ENCODE results near the gene SLIT1.

Gene SLIT1

GRCh38 chr10:97000487-97001182 lies 185.1 kb downstream of the SLIT1 start:
- DNase-seq (ENCODE audit: low spot score), result no peak

GRCh38 chr10:96999987-97000386 lies 185.8 kb downstream of the SLIT1 start:
- DNase-seq (ENCODE audit: low spot score), result no peak

- no peak for DNase-seq (ENCODE audit: low spot score)
These were observed 186.4 kb downstream of the SLIT1 start for GRCh38 chr10:96999337-96999736.

GRCh38 chr10:96998329-96998888 lies 187.3 kb downstream of the SLIT1 start:
- no peak for DNase-seq (ENCODE audit: low spot score)

- no peak for DNase-seq (ENCODE audit: low spot score)
These were observed 189.3 kb downstream of the SLIT1 start for GRCh38 chr10:96996275-96996965.

- DNase-seq (ENCODE audit: low spot score), result peak; percentile 20
These were observed 189.9 kb downstream of the SLIT1 start for GRCh38 chr10:96995851-96996250.

GRCh38 chr10:96992721-96993120 lies 193.0 kb downstream of the SLIT1 start:
- no peak for DNase-seq (ENCODE audit: low spot score)

GRCh38 chr10:96991313-96991841 lies 194.4 kb downstream of the SLIT1 start:
- no peak for DNase-seq (ENCODE audit: low spot score)

- DNase-seq (ENCODE audit: low spot score), result no peak
These were observed 197.3 kb downstream of the SLIT1 start for GRCh38 chr10:96988426-96988825.

GRCh38 chr10:96987842-96988175 lies 197.9 kb downstream of the SLIT1 start:
- DNase-seq (ENCODE audit: low spot score), result no peak

- no peak for DNase-seq (ENCODE audit: low spot score)
These were observed 198.5 kb downstream of the SLIT1 start for GRCh38 chr10:96987141-96987841.

GRCh38 chr10:96986200-96986856 lies 199.4 kb downstream of the SLIT1 start:
- no peak for DNase-seq (ENCODE audit: low spot score)

- peak; percentile 28 for DNase-seq (ENCODE audit: low spot score)
These were observed 201.1 kb downstream of the SLIT1 start for GRCh38 chr10:96984541-96985131.

GRCh38 chr10:96982149-96982930 lies 203.4 kb downstream of the SLIT1 start:
- no peak for DNase-seq (ENCODE audit: low spot score)

GRCh38 chr10:96978621-96979154 lies 207.1 kb downstream of the SLIT1 start:
- no peak for DNase-seq (ENCODE audit: low spot score)

- DNase-seq (ENCODE audit: low spot score), result no peak
These were observed 210.6 kb downstream of the SLIT1 start for GRCh38 chr10:96975136-96975535.

GRCh38 chr10:96973809-96974747 lies 211.7 kb downstream of the SLIT1 start:
- peak; percentile 26 for DNase-seq (ENCODE audit: low spot score)

GRCh38 chr10:96972264-96972663 lies 213.5 kb downstream of the SLIT1 start:
- DNase-seq (ENCODE audit: low spot score), result no peak

- no peak for DNase-seq (ENCODE audit: low spot score)
These were observed 214.4 kb downstream of the SLIT1 start for GRCh38 chr10:96971324-96971723.
